H1 (cell line): ENCODE measurements around the gene TMX2.

Source experiments
- CEBPB ChIP-seq: IDR thresholded peaks from 2 replicates; pipeline ENCODE4 v1.6.1; 2012; ENCODE audit warnings: low read depth, low read length
- CREB1 ChIP-seq: IDR thresholded peaks from 2 replicates; pipeline ENCODE4 v1.6.1; 2012; ENCODE audit warnings: inconsistent platforms
- CTCF ChIP-seq, 3 experiments: IDR thresholded peaks; 1 replicate in 2 of 3; 2 replicates in 1 of 3; pipeline versions ENCODE4 v1.5.1 to v1.6.1; 2011; ENCODE audit warnings: low read length in 3 of 3, mild to moderate bottlenecking in 3 of 3, inconsistent platforms in 2 of 3, low read depth in 1 of 3, moderate library complexity in 1 of 3; ENCODE audit not compliant: insufficient read depth in 1 of 3; ENCODE audit errors: control extremely low read depth in 1 of 3
- EGR1 ChIP-seq: IDR thresholded peaks from 2 replicates; pipeline ENCODE4 v1.6.1; 2011; ENCODE audit warnings: low read depth, low read length, borderline replicate concordance
- GTF2F1 ChIP-seq: IDR thresholded peaks from 2 replicates; pipeline ENCODE4 v1.6.1; 2012; ENCODE audit warnings: low read depth, low read length, improper control_type of control experiment, borderline replicate concordance
- HDAC6 ChIP-seq: IDR thresholded peaks from one replicate; pipeline ENCODE4 v1.7.1; 2012; ENCODE audit warnings: low read depth, mild to moderate bottlenecking, inconsistent platforms, low read length, moderate library complexity
- PHF8 ChIP-seq: fragments of 200-600 bp; sonication (generic); conservative IDR thresholded peaks from 2 replicates; pipeline ENCODE4 v1.7.1; 2012; ENCODE audit warnings: low read depth, mild to moderate bottlenecking, inconsistent platforms, low read length, moderate library complexity
- POLR2A ChIP-seq, 2 experiments: IDR thresholded peaks; 1 replicate in 1 of 2; 2 replicates in 1 of 2; pipeline ENCODE4 v1.6.1; 2011; ENCODE audit warnings: low read depth in 2 of 2, low read length in 2 of 2, mild to moderate bottlenecking in 2 of 2; ENCODE audit errors: control extremely low read depth in 1 of 2
- POLR2AphosphoS5 ChIP-seq: IDR thresholded peaks from 2 replicates; pipeline ENCODE4 v1.6.1; 2011; ENCODE audit warnings: low read depth, low read length
- RNF2 ChIP-seq: fragments of 200-900, 300-1000 bp; sonication (generic); IDR thresholded peaks from 2 replicates; pipeline ENCODE4 v1.7.1; 2016; ENCODE audit warnings: borderline replicate concordance, low read depth, mild to moderate bottlenecking, antibody characterized with exemption, low read length; ENCODE audit not compliant: poor library complexity, severe bottlenecking; ENCODE audit errors: missing control alignments
- RXRA ChIP-seq: IDR thresholded peaks from 2 replicates; pipeline ENCODE4 v1.6.1; 2011; ENCODE audit warnings: low read depth, mild to moderate bottlenecking, low read length, moderate library complexity; ENCODE audit not compliant: insufficient read depth
- SIN3A ChIP-seq, 2 experiments: IDR thresholded peaks in 1 of 2; conservative IDR thresholded peaks in 1 of 2; 2 replicates each; pipeline ENCODE4 v1.6.1; 2011 to 2012; ENCODE audit warnings: low read length in 2 of 2, improper control_type of control experiment in 1 of 2, low read depth in 1 of 2, mild to moderate bottlenecking in 1 of 2
- YY1 ChIP-seq: IDR thresholded peaks from 2 replicates; pipeline ENCODE4 v1.6.1; 2011; ENCODE audit warnings: low read depth, mild to moderate bottlenecking, low read length

GRCh38 chr11:57662893-57663292, 49.5 kb upstream of the TMX2 start:
- no peak for TF ChIP-seq POLR2A (IDR thresholded peaks at IDR 0.05; ENCODE audit: control extremely low read depth in 1 of 2, low read depth in 2 of 2, low read length in 2 of 2)
- peak in 1 of 3 experiments; percentile 26; a peak in 2 of 4 replicates for TF ChIP-seq CTCF (IDR thresholded peaks at IDR 0.05; ENCODE audit: control extremely low read depth in 1 of 3, insufficient read depth in 1 of 3, low read depth in 1 of 3, low read length in 3 of 3)
- no peak for TF ChIP-seq GTF2F1
- no peak for TF ChIP-seq RXRA
- no peak for TF ChIP-seq EGR1
- no peak for TF ChIP-seq CREB1
- 0 out of 2 replicates have a peak, but pooled peaks have one; percentile 2 for TF ChIP-seq CEBPB
- no peak for TF ChIP-seq PHF8
- TF ChIP-seq POLR2AphosphoS5, result no peak
- no peak for TF ChIP-seq HDAC6
- no peak for TF ChIP-seq RNF2
- no peak for TF ChIP-seq YY1
- no peak for TF ChIP-seq SIN3A (conservative IDR thresholded peaks at IDR 0.05 in 1 of 2, IDR thresholded peaks at IDR 0.05 in 1 of 2; ENCODE audit: low read depth in 1 of 2, low read length in 2 of 2)
